Fibroblast of skin of back (primary cell): Measurements from ENCODE around the gene NTHL1.

ENCODE experiments used
- DNase-seq: peaks from one replicate; pipeline ENCODE4 v3.0.0-alpha.2; 2013

The NTHL1 gene

DNA sequence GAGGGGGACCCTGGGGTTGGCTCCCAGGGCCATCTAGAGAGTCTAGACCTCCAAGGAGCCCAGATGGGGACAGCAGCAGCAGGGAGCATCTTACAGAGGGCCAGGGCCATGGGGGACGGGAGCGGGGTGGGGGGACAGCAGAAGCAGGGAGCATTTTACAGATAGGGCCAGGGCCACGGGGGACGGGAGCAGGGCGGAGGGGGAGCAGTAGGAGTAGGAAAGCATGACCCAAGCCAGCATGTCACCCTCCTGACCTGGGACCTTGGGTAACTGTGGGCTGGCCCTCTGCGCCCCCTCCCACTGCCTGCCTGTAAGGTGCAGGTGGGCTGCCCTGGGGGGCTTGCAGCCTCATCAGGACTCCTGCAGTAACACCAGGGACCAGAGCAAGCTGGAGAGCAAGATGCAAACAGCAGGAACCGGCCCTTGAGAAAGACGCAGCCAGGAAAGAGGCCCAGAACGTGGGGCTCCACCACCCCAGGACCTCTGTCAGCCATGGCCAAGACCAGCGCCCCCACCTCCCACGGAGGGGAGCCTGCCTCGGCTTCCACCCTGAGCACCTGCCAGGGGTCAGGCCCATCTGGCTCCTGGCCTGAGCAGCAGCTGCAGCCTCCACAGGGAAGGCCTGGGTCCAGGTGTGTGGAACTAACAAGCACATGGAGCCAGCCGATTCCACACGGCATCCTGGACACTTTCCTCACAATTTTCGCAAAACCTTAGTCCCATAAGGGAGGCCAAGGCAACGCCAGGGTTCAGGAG lies 40.4 kb downstream of the NTHL1 start:
- DNase-seq, result no peak

DNA sequence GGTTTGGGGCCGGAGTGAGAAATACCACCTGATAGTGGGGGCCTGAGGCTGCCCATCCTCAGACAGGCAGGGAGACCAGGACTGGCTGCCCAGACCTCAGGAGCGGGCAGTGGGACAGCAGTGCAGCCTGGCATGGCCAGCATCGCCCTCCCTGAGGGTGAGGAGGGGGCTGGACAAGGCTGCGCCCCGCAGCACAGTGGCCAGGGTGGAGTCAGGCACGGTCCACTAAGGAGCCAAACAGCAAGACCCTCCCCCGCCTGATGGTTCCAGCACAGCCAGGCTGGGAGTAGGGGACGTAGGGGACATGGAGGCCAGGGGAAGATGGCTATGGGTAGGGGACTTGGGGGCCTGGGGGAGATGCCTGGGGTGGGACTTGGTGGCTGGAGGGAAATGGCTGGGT lies 41.3 kb downstream of the NTHL1 start:
- DNase-seq, result no peak

DNA sequence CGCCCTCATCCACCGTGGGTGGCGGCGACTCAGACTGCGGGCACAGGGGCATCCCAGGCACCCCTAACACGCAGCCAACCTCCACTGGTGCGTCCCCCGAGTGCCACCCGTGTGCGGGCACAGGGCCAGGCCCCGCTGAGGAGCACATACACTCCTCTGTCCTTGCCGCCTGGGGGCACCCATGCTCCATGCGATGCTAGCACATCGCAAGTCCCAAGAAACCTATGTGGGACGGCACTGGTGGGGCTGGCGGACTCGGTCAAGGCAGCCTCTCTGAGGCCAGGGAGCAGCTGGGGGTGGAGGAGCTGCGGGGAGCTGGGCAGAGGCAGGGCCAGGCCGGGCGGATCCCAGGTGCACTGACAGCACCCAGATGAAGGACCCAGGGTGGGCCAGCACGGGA lies 42.0 kb downstream of the NTHL1 start:
- DNase-seq, result no peak

DNA sequence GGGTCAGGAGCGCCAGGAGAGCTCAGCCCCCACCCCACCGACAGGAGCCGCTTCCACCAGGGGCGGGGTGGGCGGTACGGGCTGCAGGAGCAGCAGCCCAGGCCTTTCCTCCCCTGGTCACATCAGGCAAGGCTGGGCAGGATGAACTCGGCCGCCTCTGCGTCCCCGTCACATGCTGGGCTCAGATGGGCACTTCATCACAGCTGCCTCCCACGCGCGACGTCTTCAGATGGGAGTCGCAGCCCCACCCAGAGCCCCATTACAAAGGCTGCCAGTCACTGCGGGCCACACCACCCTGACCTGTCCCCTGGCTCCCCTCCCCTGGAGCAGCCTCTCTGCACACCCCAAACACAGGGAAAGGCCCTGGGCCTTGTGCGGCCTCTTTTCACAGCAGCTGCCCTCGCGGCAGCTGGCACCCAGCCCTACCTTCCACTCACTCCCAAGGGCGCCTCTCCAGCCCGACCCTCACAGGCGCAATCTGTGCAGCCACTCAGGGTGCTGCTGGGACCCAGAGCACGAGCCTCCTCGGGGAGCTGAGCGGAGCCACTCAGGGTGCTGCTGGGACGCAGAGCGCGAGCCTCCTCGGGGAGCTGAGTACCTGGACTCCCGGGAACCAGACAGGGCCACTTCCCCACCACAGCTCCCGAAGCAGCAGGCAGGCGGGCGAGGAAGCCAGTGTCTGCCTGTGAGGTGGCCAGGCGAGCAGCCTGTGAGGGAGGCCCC lies 42.7 kb downstream of the NTHL1 start:
- DNase-seq, result no peak

DNA sequence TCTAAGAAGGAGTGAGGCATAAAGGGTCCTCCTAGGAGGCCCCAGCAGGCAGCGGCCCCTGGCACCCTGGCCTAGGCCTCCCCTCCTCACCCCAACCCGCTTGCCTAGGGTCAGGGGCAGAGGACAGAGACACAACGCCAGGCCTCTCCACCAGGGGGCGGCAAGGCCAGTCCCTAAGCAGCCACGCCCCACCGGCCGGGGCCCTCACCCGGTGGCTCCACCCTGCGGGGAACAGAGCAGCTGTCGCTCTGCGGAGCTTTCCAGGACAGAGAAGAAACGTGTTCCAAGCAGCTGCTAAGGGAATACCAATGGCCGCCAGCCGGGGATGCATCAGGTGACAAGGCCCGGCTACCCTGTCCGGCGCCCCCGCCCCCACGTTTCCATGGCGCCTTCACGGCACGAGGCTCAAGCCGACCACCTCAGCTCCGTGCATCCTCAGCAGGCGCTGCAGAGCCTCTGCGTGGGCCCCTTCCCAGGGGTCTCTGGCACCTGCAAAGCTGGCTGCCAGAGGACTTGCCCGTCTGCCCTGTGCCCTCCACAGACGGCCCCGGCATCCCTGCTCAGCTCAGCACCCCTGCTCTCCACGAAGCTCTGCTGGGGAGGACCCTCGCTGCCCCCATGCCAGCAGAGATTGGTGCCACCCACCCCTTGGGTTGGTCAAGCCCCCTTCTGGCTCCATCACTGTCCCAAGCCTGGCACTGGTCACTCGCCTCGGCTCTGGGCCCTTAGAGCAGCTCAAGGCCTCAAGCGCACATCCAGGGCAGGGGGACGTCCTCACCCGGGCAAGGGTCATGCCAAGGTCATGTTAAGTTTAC lies 43.6 kb downstream of the NTHL1 start:
- DNase-seq, result peak; percentile 83

DNA sequence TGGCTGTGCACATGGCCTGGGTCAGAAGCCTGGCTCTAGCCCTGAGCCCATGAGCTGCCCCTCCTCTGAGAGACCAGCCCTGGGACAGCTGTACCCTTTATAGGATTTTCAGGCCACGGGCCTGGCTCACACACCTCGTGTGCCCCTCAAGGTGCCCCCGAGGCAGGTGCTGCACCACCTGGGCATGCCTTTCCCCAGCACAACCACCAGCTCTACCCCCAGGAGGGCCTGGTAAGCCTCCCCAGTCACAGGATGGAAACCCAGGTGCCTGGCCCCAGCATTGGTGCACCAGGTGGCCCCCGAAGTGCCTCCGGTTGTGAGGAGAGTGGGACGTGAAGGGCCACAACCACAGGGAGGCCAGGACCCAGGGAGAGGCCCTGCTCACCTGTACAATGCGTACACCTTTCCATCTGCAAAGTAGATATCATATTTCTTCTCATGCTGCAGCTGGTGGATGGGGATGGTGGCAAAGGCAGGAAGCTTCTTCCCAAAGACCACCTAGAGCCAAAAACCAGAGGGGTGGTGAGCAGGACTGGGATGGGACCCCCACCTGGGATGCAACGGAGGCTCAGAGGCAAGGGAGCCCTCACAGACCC lies 44.3 kb downstream of the NTHL1 start:
- DNase-seq, result no peak

DNA sequence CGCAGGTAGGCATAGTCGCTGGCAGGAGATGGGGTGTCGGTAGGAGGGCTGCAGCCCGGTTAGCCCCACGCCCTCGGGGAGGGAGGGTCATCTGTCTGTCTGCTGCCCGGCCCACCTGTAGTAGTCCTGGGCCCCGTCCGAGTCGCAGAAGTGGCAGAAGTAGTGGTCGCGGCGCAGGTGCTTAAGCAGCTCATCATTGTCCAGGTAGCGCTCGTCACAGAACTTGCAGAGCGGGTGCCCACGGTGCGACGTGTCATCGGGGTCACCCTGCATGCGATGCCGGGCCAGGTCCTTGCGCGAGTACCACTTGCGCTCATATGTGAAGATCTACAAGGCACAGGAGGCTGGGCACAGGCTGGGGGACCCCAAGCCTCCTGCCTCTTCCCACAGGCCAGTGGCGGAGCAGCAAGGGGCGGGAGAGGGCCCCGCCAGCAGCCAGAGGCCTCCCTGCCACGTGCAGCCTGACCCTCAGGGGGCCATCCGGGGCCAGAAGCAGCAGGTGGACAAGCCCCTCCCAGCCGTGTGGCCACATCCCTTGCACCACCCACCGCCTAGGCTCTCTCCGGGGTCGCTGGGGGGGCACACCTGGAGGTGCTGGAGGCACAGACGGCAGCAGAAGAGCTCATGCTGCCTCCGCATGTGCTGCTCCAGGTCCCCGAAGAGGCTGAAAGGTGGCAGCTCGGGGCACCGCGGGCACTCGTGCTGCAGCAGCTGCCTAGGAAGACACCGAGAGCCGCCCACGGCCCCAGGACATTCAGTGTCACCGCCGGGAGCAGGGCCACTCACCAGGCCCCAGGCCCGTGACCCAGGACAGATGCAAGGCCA lies 45.0 kb downstream of the NTHL1 start:
- no peak for DNase-seq

DNA sequence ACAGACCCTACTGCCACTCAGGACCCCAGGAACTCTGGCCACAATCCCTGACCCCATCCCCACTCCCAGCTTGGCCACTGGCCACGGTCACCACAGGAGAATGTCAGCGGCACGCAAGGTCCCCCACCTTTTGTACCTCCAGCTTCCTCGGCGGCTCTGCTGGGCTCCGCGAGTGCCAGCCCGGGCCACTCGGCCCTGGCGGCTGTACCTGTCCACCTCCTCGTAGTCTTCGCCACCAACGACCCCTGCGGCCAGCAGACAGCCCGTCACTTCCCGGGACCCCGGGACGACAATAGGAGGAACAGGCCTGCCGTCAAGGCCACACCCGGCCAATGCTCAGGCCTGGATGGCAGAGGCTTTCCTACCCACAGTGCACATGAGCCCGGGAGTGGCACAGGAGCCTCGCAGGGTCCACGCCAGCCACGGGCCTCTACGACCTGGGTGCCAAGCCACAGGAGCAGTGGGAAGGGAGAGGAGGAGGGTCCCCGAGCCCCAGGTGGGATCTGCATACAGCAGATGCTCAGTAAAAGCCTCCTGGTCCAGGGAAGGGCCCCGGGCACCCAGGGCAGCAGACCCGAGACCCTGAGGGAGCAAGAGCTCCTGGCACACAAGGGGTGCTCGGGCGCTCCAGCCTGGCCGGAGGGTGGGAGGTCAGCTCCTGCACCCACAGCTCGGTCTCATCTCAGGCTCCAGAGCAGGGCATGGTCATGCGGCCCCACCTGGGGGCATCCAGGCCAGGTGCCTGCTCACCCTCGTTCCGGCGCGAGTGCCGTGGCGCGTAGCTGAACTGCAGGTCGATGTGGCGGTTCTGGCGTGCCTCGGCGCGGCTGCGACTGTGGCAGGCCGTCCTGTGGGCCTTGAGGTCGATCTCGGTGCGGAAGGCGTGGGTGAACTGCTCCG lies 45.9 kb downstream of the NTHL1 start:
- no peak for DNase-seq

DNA sequence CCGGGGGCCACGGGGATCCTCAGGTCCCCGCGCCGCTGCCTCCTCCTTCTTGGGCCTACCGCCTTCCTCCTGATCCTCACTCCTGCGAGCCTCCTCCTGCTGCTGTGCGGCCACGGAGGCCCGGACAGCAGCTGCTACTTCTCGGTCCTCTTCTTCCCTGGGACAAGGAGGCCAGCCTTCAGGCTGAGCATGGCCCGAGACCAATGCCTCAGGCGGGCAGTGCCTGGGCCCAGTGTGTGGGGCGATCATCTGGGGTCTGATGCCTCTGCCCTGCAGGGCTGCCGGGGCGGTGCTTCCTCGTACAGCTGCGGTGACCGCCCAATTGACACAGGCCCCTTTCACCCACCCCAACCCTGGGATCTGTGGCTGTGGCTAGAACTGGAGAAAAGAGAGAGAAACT lies 46.6 kb downstream of the NTHL1 start:
- no peak for DNase-seq

DNA sequence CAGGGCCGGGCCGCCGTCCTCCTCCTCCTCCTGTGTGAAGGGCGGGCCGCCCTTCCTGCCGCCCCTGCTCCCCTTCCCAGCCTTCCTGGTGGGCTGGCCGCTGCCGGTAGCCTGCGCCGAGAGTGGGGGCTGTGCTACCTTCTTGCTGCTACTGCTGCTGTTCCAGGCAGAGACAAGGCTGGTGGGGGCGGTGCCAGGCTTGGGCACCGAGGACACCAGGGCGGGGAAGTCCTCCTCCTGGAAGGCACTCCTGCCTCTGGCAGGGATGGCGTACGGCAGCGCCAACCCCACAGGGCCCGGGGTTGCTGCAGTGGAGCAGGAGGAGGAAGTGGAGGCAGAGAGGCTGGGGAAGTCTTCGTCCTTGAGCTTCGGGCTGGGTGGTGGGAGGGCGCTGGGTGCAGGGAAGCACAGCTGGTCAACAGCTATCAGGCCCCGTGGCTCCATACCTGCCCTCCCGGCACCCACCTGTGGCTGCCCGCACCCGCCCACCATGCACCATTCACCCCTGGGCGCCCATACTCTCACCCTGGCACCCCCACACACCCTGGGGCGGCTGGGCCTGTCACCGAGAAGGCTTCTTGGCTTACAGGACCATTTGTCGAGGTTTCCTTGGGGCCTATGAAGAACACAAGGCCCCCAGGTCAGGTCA lies 47.6 kb downstream of the NTHL1 start:
- no peak for DNase-seq

DNA sequence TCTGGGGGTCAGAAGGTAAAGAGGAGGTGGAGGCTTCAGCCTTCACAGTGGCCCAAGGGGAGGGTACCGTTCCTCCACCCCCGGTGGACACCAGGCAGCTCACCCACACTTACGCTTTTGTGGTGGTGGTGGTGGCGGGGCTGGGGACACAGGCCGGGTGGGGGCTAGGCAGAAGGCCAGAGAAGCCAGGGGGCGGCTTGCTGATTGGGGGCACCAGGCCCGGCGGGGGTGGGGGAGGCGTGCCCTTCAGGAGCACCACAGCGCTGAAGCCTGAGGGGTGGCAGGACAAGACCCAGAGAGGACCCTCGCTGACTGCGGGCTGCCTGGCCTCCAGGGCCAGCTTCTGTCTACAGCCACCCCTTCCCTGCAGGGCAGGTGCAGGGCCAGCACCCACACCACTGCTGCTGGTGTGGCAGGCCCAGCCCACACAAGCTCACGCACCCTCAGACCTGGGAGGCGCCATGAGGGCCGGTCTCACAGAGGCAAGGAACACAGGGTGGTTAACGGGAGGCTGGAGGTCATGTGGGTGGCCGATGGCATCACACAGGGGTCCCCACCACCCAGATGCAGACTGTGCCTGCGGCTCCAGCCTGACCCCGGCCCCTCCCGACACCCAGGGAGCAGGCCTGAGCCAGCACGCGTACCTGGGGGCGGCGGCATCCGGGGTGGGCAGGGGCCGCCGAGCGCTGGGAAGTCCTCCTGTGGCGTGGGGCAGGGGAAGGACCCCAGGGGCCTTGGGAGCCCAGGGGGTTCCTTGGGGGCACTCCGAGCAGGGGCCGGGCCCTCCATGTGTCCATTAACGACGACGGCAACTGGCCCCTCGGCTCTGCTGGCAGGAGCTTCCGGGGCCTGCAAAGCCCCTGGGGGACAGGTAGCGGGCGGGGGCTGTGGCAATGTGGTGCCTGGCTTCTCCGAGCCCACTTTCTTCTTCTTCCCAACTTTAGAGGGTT lies 48.5 kb downstream of the NTHL1 start:
- DNase-seq, result no peak

DNA sequence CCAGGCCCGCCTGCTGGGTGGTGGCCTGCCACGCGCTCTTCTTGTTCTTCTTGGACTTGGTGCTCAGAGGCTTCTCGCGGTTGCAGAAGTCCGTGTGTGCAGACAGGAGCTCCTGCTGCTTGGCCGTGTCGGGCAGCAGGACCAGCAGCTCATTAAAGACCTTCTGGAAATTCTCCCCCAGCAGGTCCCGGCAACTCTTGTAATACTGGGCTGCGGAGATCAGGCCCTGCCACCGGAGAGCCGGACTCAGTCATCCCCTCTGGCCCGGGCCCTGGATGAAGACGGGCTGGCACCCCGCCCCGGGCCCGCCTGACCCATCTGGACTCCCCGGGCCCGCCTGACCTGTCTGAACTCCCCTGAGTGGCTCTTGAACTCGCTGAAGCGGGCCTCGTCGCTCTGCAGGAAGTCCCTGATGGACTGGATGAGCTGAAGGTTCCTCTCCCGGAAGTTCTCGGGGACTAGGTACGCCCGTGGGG lies 49.2 kb downstream of the NTHL1 start:
- DNase-seq, result no peak

DNA sequence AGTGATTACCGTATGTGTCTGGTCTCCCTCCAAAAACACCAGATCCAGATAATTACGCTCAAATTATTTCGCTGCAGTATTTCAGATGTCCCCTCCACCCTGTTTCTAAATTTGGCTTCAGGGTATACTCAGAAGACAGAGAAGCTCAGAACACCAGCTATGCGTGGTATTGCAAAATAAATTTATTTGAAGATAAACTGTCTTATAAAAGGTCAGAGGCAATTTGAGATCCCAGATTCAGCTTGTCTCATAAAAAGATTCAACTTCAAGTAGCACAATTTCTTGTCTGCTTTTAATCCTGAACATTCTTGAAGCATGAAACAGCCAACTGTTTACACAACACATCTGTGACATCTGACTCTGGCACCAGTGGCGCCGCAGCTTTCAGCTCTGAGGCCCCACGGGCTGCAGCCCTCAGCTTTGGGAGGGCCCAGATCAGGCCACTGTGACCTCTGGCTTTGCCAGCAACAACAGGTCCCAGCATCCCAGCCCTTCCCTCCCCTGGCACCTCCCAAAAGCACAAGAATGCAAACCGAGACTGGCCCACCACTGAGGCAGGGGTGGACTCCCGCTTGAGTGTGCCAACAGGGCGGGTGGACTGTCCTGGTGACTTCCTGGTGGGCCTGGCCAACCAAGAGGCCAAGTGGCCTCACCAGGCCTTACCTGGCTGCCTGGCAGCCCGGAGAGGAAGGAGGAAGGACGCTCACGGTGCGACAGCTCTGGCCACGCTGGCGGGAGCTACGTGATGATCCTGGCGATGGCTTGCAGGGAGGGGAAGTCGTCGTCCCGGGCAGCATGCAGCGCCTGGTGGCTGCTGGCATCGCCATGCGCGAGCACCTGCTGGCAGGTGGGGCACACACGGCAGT lies 49.9 kb downstream of the NTHL1 start:
- DNase-seq, result no peak

DNA sequence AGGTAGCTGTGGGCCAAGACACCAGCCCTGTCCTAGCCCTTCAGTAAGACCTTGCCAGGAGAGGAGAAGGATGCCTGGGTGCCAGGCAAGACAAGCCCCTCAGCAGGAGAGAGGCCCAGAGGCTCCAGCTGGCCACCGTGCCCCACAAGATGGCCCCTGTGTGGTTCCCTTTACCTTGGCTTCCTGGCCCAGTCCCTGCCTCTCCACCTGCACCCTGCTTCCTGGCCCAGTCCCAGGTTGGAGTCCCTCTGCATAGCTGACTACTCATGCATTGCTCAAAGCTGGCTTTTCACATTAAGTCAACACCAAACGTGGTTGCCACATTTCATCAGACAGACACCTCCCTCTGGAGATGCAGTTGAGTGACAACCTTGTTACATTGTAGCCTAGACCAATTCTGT lies 53.9 kb downstream of the NTHL1 start:
- DNase-seq, result peak; percentile 30

DNA sequence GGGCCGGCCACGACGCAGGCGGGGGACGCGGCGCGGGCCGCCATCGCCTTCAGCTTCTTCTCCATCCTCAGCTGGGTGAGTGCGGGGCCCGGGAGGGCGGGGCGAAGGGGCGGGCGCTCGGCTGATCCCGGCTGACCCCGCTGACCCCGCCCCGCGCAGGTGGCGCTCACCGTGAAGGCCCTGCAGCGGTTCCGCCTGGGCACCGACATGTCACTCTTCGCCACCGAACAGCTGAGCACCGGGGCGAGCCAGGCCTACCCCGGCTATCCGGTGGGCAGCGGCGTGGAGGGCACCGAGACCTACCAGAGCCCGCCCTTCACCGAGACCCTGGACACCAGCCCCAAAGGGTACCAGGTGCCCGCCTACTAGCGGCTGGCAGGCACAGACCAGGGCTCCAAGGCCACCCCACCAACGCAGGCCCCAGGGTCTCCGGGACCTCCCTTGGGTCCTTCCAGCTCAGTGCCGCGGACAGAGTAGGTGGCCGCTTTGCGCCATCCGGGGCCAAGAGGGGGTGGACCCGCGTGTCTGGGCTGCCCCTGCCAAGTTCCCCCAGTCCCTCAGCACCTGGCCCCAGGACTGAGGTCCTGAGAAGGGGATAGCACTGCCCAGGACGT lies 54.8 kb downstream of the NTHL1 start:
- DNase-seq, result no peak

DNA sequence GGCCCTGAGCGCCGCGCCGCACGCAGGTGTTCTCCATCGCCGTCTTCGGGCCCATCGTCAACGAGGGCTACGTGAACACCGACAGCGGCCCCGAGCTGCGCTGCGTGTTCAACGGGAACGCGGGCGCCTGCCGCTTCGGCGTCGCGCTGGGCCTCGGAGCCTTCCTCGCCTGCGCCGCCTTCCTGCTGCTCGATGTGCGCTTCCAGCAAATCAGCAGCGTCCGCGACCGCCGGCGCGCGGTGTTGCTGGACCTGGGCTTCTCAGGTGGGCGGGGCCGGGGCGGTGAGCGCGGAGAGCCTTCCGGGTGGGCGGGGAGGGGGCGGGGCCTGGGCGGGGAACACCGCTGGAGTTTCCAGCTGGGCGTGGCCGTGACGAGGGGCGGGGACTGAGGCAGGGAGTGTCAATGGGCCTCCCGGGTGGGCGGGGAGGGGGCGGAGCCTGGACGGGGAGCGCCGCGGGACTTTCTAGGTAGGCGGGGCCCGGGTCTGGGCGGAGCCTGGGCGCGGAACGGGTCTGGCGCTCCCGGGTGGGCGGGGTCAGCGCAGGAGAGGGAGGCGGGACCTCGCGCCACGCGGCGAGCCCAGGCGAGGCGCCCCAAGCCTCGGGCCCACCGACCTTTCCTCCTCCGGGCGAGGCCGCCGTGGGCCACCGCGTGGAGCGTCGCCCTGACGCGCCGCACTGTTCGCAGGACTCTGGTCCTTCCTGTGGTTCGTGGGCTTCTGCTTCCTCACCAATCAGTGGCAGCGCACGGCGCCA lies 55.5 kb downstream of the NTHL1 start:
- peak; percentile 89 for DNase-seq

DNA sequence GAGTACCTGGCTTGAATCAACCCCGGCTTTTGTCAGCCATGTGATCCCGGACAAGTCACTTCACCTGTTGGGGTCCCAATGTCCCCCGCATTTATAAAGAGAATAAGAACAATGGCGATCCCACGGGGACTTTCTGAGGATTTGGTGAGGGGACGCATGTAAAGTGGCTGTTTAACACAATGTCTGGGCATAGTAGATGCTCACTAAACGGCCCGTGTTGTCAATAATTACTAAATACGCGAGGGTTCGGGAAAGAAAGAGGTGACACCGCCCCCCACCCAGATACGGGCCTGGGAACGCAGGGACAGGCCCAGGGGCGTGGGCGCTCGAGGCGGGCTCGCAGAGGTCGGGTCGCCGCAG lies 56.1 kb downstream of the NTHL1 start:
- no peak for DNase-seq
